GM13976 (cell line): ENCODE results near the gene RFX3.

Experiments used
- DNase-seq: peaks from one replicate; pipeline ENCODE4 v3.0.0; 2012; ENCODE audit warnings: low spot score
- CTCF ChIP-seq: IDR thresholded peaks from 2 replicates; pipeline ENCODE4 v1.5.1; 2012; ENCODE audit warnings: borderline replicate concordance, mild to moderate bottlenecking; ENCODE audit not compliant: insufficient read depth; ENCODE audit errors: extremely low read depth, missing control alignments, control extremely low read depth
- in situ Hi-C: fragments of 300-500 bp; cut with MboI; formaldehyde crosslinking; loops from one replicate; pipeline ENCODE4 v1.12.0; 2022; ENCODE audit warnings: low sequenced_read_pairs, mixed read lengths, inconsistent platforms; ENCODE audit not compliant: unreplicated experiment

The RFX3 gene

GRCh38 chr9:3337515-3338225, 188.1 kb downstream of the RFX3 start:
- no peak for TF ChIP-seq CTCF
- in situ Hi-C loops = no loop called here
- DNase-seq = no peak

- no peak for DNase-seq
- TF ChIP-seq CTCF = no peak
- in situ Hi-C loops = no loop called here
Measured at GRCh38 chr9:3336951-3337350, 188.8 kb downstream of the RFX3 start.

- DNase-seq = no peak
- TF ChIP-seq CTCF = no peak
- in situ Hi-C loops = no loop called here
Measured at GRCh38 chr9:3332802-3333201, 193.0 kb downstream of the RFX3 start.

GRCh38 chr9:3331801-3332200, 194.0 kb downstream of the RFX3 start:
- TF ChIP-seq CTCF = no peak
- in situ Hi-C loops = no loop called here
- no peak for DNase-seq

- no peak for DNase-seq
- TF ChIP-seq CTCF = no peak
- in situ Hi-C loops = no loop called here
Measured at GRCh38 chr9:3330792-3331420, 194.9 kb downstream of the RFX3 start.

GRCh38 chr9:3329361-3329760, 196.4 kb downstream of the RFX3 start:
- TF ChIP-seq CTCF = no peak
- no peak for DNase-seq
- in situ Hi-C loops = no loop called here

GRCh38 chr9:3323714-3324113, 202.1 kb downstream of the RFX3 start:
- in situ Hi-C loops = no loop called here
- no peak for DNase-seq
- TF ChIP-seq CTCF = no peak
